ENCODE results near the gene S100A9. TPM values are rescaled to one million over a fixed set of nuclear protein-coding genes. Genes with fewer than 3 reads are reported as not detected.
A peak's percentile ranks its signal among the peaks of the same experiment; 100 is the strongest.

S100A9 gene
- total RNA-seq, 1 donor from 2014 or later = not detected

DNA sequence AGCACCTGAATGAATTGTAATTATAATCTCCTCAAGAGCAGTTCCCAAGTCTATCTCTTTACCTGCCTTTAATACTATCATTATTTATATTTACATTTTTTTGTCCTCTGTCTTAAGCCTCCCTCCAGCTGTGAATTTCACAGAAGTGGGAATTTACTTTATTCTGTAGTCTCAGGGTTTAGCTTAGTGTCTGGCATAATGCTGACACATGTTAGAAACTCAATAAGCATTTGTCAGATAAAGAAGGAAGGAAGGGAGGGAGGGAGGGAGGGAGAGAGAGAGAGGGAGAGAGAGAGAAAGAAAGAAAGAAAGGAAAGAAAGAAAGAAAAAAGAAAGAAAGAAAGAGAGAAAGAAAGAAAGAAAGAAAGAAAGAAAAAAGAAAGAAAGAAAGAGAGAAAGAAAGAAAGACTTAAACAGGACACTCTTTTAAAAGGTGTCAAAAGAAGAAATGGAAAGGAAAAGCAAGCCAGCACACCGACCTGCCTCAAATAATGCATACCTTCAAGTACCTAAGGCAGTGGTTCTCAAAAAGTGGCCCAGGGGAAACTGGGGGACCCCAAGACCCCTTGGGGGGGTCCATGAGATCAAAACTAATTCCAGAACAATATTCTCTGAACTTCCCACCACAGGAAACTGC is 7.2 kb upstream of the S100A9 start:
- Mint-ChIP-seq H3K36me3 (ENCODE audit: low read depth) (no peaks in the 10 kb centered on the region), H3K27me3 (ENCODE audit: low read depth) (peaks cover 64% of the 10 kb centered on the region), H3K4me3 (no peak overlapping the region), H3K9me3 (no peaks in the 10 kb centered on the region), H3K4me1 (no peaks in the 10 kb centered on the region), H3K27ac (ENCODE audit: unreplicated experiment) (no peak overlapping the region)
- no peak for DNase-seq (ENCODE audit: low read depth, low spot score)
- TF ChIP-seq, protein P1, sequence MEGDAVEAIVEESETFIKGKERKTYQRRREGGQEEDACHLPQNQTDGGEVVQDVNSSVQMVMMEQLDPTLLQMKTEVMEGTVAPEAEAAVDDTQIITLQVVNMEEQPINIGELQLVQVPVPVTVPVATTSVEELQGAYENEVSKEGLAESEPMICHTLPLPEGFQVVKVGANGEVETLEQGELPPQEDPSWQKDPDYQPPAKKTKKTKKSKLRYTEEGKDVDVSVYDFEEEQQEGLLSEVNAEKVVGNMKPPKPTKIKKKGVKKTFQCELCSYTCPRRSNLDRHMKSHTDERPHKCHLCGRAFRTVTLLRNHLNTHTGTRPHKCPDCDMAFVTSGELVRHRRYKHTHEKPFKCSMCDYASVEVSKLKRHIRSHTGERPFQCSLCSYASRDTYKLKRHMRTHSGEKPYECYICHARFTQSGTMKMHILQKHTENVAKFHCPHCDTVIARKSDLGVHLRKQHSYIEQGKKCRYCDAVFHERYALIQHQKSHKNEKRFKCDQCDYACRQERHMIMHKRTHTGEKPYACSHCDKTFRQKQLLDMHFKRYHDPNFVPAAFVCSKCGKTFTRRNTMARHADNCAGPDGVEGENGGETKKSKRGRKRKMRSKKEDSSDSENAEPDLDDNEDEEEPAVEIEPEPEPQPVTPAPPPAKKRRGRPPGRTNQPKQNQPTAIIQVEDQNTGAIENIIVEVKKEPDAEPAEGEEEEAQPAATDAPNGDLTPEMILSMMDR (conservative IDR thresholded peaks at IDR 0.05) = no peak

DNA sequence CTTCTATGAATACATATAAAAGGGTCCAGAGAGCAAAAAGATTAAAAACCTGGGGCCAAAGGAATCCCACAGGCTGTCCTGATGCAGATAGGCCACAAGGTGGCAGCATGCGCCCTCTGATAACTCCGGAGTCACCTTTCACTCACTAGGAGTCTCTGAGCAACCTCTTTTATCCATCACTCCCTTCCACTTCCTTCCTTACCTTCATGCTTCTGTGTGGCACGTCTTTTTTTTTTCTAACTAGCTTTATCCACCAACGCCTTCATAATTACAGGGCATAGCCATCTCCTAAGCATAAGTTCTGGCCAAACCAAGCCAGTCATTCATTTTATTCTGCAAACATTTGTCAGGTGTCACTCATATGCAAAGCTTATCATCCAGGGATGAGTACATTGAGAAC is 5.1 kb upstream of the S100A9 start:
- Mint-ChIP-seq H3K9me3 (no peaks in the 10 kb centered on the region), H3K27me3 (ENCODE audit: low read depth) (peaks cover 52% of the 10 kb centered on the region), H3K36me3 (ENCODE audit: low read depth) (no peaks in the 10 kb centered on the region), H3K27ac (ENCODE audit: unreplicated experiment) (no peak overlapping the region), H3K4me3 (no peak overlapping the region), H3K4me1 (no peaks in the 10 kb centered on the region)
- TF ChIP-seq, protein P1 (conservative IDR thresholded peaks at IDR 0.05) = peak; percentile 98
- DNase-seq (ENCODE audit: low read depth, low spot score) = peak; percentile 56

DNA sequence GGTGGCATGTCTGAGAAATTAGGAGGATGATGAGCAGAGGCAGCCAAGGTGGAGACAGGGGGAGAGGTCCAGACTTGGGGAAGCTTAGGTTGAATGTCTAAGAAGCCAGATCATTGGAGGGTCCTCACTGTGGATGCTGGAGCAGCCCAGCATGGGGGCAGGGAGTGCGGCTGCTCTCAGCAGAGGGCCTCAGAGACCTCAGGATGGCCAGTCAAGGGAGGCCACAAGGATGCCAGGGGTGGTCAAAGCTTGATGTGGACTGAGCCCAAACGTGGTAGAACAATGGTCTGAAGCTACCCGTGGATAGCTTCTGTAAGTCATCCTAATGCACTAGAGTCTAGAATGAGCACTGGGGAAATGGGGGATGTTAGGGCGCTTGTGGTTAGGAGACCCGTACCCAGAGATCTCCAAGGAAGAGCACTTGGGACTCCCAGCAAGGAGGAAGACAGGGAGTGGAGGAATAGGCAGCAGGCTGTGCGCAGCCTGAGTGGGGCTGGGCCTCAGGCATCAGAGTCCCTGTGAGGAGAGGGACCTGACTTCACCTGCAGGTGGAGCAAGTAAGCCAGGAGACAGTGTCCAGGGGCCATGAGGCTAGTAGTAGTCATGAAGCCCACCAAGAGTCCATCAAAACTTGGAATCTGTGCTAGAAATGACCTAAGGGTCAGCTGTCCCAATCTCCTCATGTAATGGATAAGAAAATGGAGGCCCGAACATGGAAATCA is 4.3 kb upstream of the S100A9 start:
- TF ChIP-seq, protein P1 (conservative IDR thresholded peaks at IDR 0.05) = peak; percentile 64
- no peak overlapping the region for H3K4me3 Mint-ChIP-seq
- no peaks in the 10 kb centered on the region for H3K9me3 Mint-ChIP-seq
- peaks cover 47% of the 10 kb centered on the region for H3K27me3 Mint-ChIP-seq (ENCODE audit: low read depth)
- peak; percentile 5 for DNase-seq (ENCODE audit: low read depth, low spot score)
- no peaks in the 10 kb centered on the region for H3K4me1 Mint-ChIP-seq
- no peak overlapping the region for H3K27ac Mint-ChIP-seq (ENCODE audit: unreplicated experiment)
- H3K36me3 Mint-ChIP-seq (ENCODE audit: low read depth) = no peaks in the 10 kb centered on the region

DNA sequence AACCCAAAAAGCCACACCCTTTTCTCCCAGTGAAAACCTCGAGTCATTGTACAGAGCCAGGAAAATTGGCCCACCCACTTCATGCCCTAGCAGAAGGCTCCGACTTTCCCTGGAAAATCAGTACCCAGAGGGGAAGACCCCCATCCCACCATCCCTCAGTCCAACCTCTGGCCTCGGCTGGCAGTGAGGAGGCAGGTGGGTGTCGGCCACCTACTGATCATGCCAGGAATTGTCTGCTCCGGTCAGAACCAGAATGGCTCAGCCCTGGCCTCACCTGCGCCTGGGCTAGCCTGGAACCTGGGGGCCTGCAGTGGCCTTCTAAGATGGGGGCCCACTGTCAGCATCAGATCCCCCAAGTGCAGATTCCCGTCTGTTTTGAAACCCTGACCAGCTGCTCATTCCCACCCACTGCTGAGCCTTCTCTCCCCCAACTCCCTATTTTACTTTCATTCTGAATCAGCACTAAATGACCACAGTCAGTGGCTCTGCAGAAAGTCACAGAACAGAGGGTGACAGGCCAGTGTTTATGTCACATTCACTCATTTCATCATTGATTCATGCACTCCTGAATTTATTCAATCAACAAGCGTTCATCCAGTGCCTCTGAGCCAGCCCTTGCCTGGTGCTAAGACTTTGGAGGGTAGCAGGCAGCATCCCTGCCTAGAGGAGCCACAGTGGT is 3.0 kb upstream of the S100A9 start:
- H3K27me3 Mint-ChIP-seq (ENCODE audit: low read depth) = peaks cover 35% of the 10 kb centered on the region
- TF ChIP-seq, protein P1 (conservative IDR thresholded peaks at IDR 0.05) = no peak
- no peak for DNase-seq (ENCODE audit: low read depth, low spot score)
- no peak overlapping the region for H3K27ac Mint-ChIP-seq (ENCODE audit: unreplicated experiment)
- H3K9me3 Mint-ChIP-seq = no peaks in the 10 kb centered on the region
- no peaks in the 10 kb centered on the region for H3K4me1 Mint-ChIP-seq
- no peak overlapping the region for H3K4me3 Mint-ChIP-seq
- no peaks in the 10 kb centered on the region for H3K36me3 Mint-ChIP-seq (ENCODE audit: low read depth)

DNA sequence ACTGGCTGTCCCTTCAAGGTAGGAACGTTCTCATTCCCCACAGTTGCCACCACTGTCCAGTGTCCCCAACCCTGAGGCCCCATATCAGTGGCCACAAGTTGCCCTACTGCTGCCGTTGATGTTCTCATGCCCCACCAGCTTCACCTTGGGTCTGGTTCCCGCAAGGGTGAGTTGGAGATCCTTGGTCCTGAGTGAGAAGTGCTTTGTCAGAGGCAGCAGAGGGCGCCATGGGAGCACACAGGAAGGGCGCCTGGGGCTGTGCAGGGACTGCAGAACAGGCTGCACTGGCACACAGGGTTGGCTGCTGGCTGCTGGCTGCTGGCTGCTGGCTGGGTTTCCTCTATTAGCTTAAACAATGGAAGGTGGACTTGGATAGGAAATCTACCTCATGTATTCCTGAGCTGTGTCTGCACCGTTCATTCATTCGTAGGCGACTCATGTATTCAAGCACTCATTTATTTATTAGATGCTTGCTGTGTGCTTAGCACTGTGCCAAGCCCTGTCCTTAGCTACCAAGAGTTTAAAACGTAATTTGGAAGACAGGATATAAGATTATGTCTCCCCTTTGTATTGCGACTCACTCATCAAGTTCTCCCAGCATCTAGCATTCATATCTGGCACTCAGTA is 2.1 kb upstream of the S100A9 start:
- no peaks in the 10 kb centered on the region for H3K36me3 Mint-ChIP-seq (ENCODE audit: low read depth)
- H3K9me3 Mint-ChIP-seq = no peaks in the 10 kb centered on the region
- H3K4me3 Mint-ChIP-seq = no peak overlapping the region
- DNase-seq (ENCODE audit: low read depth, low spot score) = peak; percentile 25
- TF ChIP-seq, protein P1 (conservative IDR thresholded peaks at IDR 0.05) = peak; percentile 66
- H3K4me1 Mint-ChIP-seq = no peaks in the 10 kb centered on the region
- H3K27ac Mint-ChIP-seq (ENCODE audit: unreplicated experiment) = no peak overlapping the region
- H3K27me3 Mint-ChIP-seq (ENCODE audit: low read depth) = peaks cover 27% of the 10 kb centered on the region
